K562 (cell line): ENCODE data around the gene ALG1. TPM values are rescaled to one million over a fixed set of nuclear protein-coding genes. Genes with fewer than 3 reads are reported as not detected.

Experiments
- ATAC-seq: fragments of 200-7000 bp; cut with Tn5 transposase; 3 replicates; pipeline ENCODE4 v1.9.1; 2020; ENCODE audit warnings: moderate library complexity
- BruUV-seq: library from RNA; stranded (reverse); fragments of 400-500 nt; replicated peaks from 2 replicates; lab custom pipeline; 2021; lab: Mats Ljungman, UMichigan
- CTCF ChIA-PET: fragments of 300-600 bp; formaldehyde crosslinking; extraction: SDS; loops from one replicate; lab custom pipeline; 2021; ENCODE audit warnings: low intra/inter-chr PET ratio; lab: Yijun Ruan, JAX
- POLR2A ChIA-PET: fragments of 300-600, 350-650 bp; sonication (Branson Sonifier 250); formaldehyde crosslinking; extraction: SDS; loops from one replicate; lab custom pipeline; 2021; ENCODE audit warnings: antibody characterized with exemption, inconsistent platforms; lab: Yijun Ruan, JAX
- DNase-seq, 4 experiments: peaks; one replicate each; pipeline versions ENCODE4 v3.0.0 to v3.0.0-alpha.2; 2011 to 2018; ENCODE audit warnings: low spot score in 3 of 4, mixed read lengths in 3 of 4; ENCODE audit errors: extremely low read depth in 1 of 4
- FAIRE-seq: peaks from 2 replicates; lab custom pipeline; 2011; peaks lifted over from hg19 to GRCh38; lab: Jason Lieb, UNC
- H2AFZ ChIP-seq: 2 replicates; pipeline ENCODE4 v1.6.0; 2011; ENCODE audit warnings: low read depth, low read length, control low read depth, inconsistent platforms
- H3K27ac ChIP-seq: fragments of 200-600 bp; 3 replicates; pipeline ENCODE4 v1.8.0; 2011; ENCODE audit warnings: low read depth, mild to moderate bottlenecking, control low read depth, inconsistent platforms, low read length, moderate library complexity, mixed read lengths; ENCODE audit errors: extremely low read depth
- H3K27me3 ChIP-seq, 2 experiments: fragments of 300-600 bp in 1 of 2; 2 replicates in 1 of 2; 3 replicates in 1 of 2; pipeline versions ENCODE4 v1.6.0 to v1.8.0; 2011; ENCODE audit warnings: inconsistent platforms in 2 of 2, low read length in 2 of 2, mild to moderate bottlenecking in 1 of 2, mixed read lengths in 1 of 2, moderate library complexity in 1 of 2; ENCODE audit not compliant: control insufficient read depth in 2 of 2, insufficient read depth in 2 of 2
- H3K36me3 ChIP-seq: fragments of 300-600 bp; 3 replicates; pipeline ENCODE4 v1.8.0; 2011; ENCODE audit warnings: mild to moderate bottlenecking, low read length, inconsistent platforms; ENCODE audit not compliant: control insufficient read depth, insufficient read depth
- H3K4me1 ChIP-seq, 2 experiments: fragments of 200-600 bp in 1 of 2; replicated peaks in 1 of 2; 2 replicates in 1 of 2; 3 replicates in 1 of 2; pipeline versions ENCODE4 v1.5.1 to v1.8.0; 2011; ENCODE audit warnings: inconsistent platforms in 2 of 2, low read length in 2 of 2, mild to moderate bottlenecking in 1 of 2, mixed read lengths in 1 of 2, moderate library complexity in 1 of 2; ENCODE audit not compliant: control insufficient read depth in 2 of 2, insufficient read depth in 2 of 2
- H3K4me2 ChIP-seq: 2 replicates; pipeline ENCODE4 v1.6.1; 2011; ENCODE audit warnings: low read length, control low read depth, inconsistent platforms, mixed read lengths; ENCODE audit not compliant: insufficient read depth
- H3K4me3 ChIP-seq: fragments of 200-600 bp; sonication (generic), shearing (Covaris generic); 2 replicates; pipeline ENCODE4 v1.5.1; 2016; ENCODE audit warnings: control low read depth, inconsistent platforms
- H3K79me2 ChIP-seq: fragments of 200-600 bp; 3 replicates; pipeline ENCODE4 v1.8.0; 2011; ENCODE audit warnings: low read length, inconsistent platforms; ENCODE audit not compliant: control insufficient read depth, insufficient read depth
- H3K9ac ChIP-seq, 2 experiments: 2 replicates each; pipeline versions ENCODE4 v1.6.0 to v1.6.1; 2011; ENCODE audit warnings: low read depth in 2 of 2, low read length in 2 of 2, control low read depth in 1 of 2, inconsistent platforms in 1 of 2, mild to moderate bottlenecking in 1 of 2, mixed read lengths in 1 of 2; ENCODE audit not compliant: insufficient read depth in 1 of 2
- H3K9me1 ChIP-seq: one replicate; pipeline ENCODE4 v1.6.0; 2011; ENCODE audit warnings: inconsistent platforms, mild to moderate bottlenecking, low read length, moderate library complexity; ENCODE audit not compliant: control insufficient read depth, insufficient read depth
- H3K9me3 ChIP-seq: replicated peaks from 2 replicates; pipeline ENCODE4 v1.5.1; 2011; ENCODE audit warnings: low read depth, low read length, inconsistent platforms; ENCODE audit not compliant: control insufficient read depth, insufficient read depth
- H4K20me1 ChIP-seq: replicated peaks from 2 replicates; pipeline ENCODE4 v1.6.1; 2011; ENCODE audit warnings: low read length, inconsistent platforms, mixed read lengths; ENCODE audit not compliant: control insufficient read depth, insufficient read depth
- C11orf30 ChIP-seq: fragments of 450-650 bp; IDR thresholded peaks from 2 replicates; pipeline ENCODE4 v1.6.1; 2016; ENCODE audit warnings: low read depth, mild to moderate bottlenecking
- HDAC2 ChIP-seq: fragments of 450-650 bp; IDR thresholded peaks from 2 replicates; pipeline ENCODE4 v1.6.1; 2016; ENCODE audit warnings: mild to moderate bottlenecking
- IRF1 ChIP-seq: sonication (generic); formaldehyde crosslinking; IDR thresholded peaks from 2 replicates; pipeline ENCODE4 v1.8.0; 2022; ENCODE audit warnings: missing genetic modification reagents, mild to moderate bottlenecking, borderline replicate concordance
- L3MBTL2 ChIP-seq: fragments of 450-650 bp; IDR thresholded peaks from 2 replicates; pipeline ENCODE4 v1.6.1; 2016; ENCODE audit warnings: mild to moderate bottlenecking, moderate library complexity
- MCM7 ChIP-seq, 2 experiments: fragments of 450-650 bp; IDR thresholded peaks; 2 replicates each; pipeline ENCODE4 v1.6.1; 2016 to 2018
- MEF2A ChIP-seq: IDR thresholded peaks from 2 replicates; pipeline ENCODE4 v1.6.1; 2011; ENCODE audit warnings: low read depth, mild to moderate bottlenecking, low read length, moderate library complexity; ENCODE audit not compliant: control insufficient read depth
- NR3C1 ChIP-seq: sonication (generic); formaldehyde crosslinking; IDR thresholded peaks from 2 replicates; pipeline ENCODE4 v1.8.1; 2022; ENCODE audit warnings: missing genetic modification reagents
- SIRT6 ChIP-seq: IDR thresholded peaks from one replicate; pipeline ENCODE4 v1.6.1; 2012; ENCODE audit warnings: low read depth, mild to moderate bottlenecking, control low read depth, inconsistent platforms, low read length, moderate library complexity
- TCF3 ChIP-seq: sonication (generic); formaldehyde crosslinking; IDR thresholded peaks from 2 replicates; pipeline ENCODE4 v1.4.0; 2020; ENCODE audit warnings: mild to moderate bottlenecking, missing genetic modification reagents
- TCF7L2 ChIP-seq: fragments of 150-350 bp; IDR thresholded peaks from 2 replicates; pipeline ENCODE4 v1.6.1; 2016; ENCODE audit warnings: low read depth, mild to moderate bottlenecking, low read length, moderate library complexity
- TFE3 ChIP-seq: fragments of 450-650 bp; formaldehyde crosslinking; IDR thresholded peaks from 2 replicates; pipeline ENCODE4 v1.4.0; 2020; ENCODE audit warnings: mild to moderate bottlenecking, mixed read lengths
- XRCC3 ChIP-seq: fragments of 450-650 bp; IDR thresholded peaks from 2 replicates; pipeline ENCODE4 v1.6.1; 2017; ENCODE audit warnings: mild to moderate bottlenecking, moderate library complexity
- ZNF212 ChIP-seq: fragments of 450-650 bp; formaldehyde crosslinking; IDR thresholded peaks from 2 replicates; pipeline ENCODE4 v1.4.0; 2020; ENCODE audit warnings: mild to moderate bottlenecking
- ZNF311 ChIP-seq: fragments of 250-450 bp; sonication (Bioruptor Pico); IDR thresholded peaks from 2 replicates; pipeline ENCODE4 v1.4.0; 2020; ENCODE audit warnings: mild to moderate bottlenecking, moderate library complexity
- ZNF347 ChIP-seq: fragments of 450-650 bp; formaldehyde crosslinking; IDR thresholded peaks from 2 replicates; pipeline ENCODE4 v1.4.0; 2020; ENCODE audit warnings: low read depth, mild to moderate bottlenecking, moderate library complexity
- ZNF644 ChIP-seq: fragments of 200-800 bp; sonication (Bioruptor generic); IDR thresholded peaks from 2 replicates; pipeline ENCODE4 v1.6.1; 2016; ENCODE audit warnings: low read depth, missing genetic modification characterization, missing compliant biosample characterization
- WGBS: fragments of 100-300 bp; shearing (Covaris generic); methylation state at CpG from one replicate; pipeline ENCODE4 v1.1.6; 2016; ENCODE audit warnings: low coverage, mixed read lengths; ENCODE audit not compliant: insufficient coverage; ENCODE audit errors: missing lambda C conversion rate; 5-methylcytosine and 5-hydroxymethylcytosine counted together
- in situ Hi-C: fragments of 300-500 bp; cut with MboI; formaldehyde crosslinking; loops from 4 replicates; pipeline ENCODE4 v1.15.0; 2018; ENCODE audit warnings: inconsistent platforms, mixed read lengths
- intact Hi-C: fragments of 100-400 bp; cut with micrococcal nuclease; formaldehyde crosslinking; loops from 2 replicates; pipeline ENCODE4 v1.14.2; 2022
- polyA plus RNA-seq, 8 experiments: library from polyadenylated mRNA; depleted of rRNA in 4 of 8; stranded (reverse) in 5 of 8; unstranded in 3 of 8; fragments of >200 nt; fragmentation: Nextera tagmentation in 2 of 8; fragmentation: Illumina TruSeq in 1 of 8; extraction: Ambion mirVana in 2 of 8; extraction: Trizol in 1 of 8; gene quantifications; 2 replicates each; pipeline versions ENCODE4 v1.2.1 to v1.2.3, GENCODE V29; 2011 to 2014; ENCODE audit warnings: inconsistent platforms in 1 of 8, missing spikeins in 1 of 8
- total RNA-seq, 7 experiments: library from RNA; depleted of rRNA in 6 of 7; stranded (reverse); fragments of >200 nt in 6 of 7; fragmentation: Illumina TruSeq in 2 of 7; extraction: Trizol in 2 of 7; gene quantifications; 2 replicates each; pipeline versions ENCODE4 v1.2.1 to v1.2.3, GENCODE V29; 2011 to 2021; ENCODE audit warnings: low replicate concordance in 1 of 7

ALG1 gene
- total and polyA plus RNA-seq, 9 of the 15 experiments (the other 6 are each of a cell fraction or from before 2014, with no cell fraction given), result 1.1 to 26.4 (median 18.3) TPM

DNA sequence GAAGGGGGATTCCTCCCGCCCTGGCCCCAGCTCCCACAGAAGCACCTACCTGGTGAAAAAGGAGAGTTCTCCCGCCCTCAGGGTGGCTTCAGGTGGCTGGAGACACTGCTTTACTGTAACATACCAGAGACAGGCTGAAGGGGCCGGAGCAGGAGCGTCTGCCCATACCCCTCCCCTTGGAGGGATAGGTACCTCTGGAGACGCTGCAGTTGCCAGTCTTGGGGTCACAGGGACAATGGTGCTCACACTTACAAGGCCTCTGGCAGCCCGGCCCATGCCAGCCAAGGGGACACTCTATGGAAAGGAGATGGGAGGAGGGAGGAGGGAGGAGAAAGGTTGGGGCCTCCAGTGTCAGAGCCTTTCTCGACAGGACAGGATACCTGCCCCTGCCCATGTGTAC is 44.6 kb upstream of the ALG1 start:
- no peak for DNase-seq
- Histone ChIP-seq H2AFZ (no peak overlapping the region), H3K4me3 (no peak overlapping the region), H3K4me1 (peaks cover 0 to 4% of the 10 kb centered on the region in 2 experiments; a peak in 1 of 5 replicates), H3K79me2 (no peaks in the 10 kb centered on the region), H3K27me3 (peaks cover 2 to 16% of the 10 kb centered on the region in 2 experiments; a peak in 3 of 5 replicates), H4K20me1 (no peaks in the 10 kb centered on the region), H3K27ac (no peak overlapping the region), H3K9me1 (no peaks in the 10 kb centered on the region), H3K36me3 (no peaks in the 10 kb centered on the region), H3K4me2 (no peak overlapping the region), H3K9ac (no peak overlapping the region), H3K9me3 (no peaks in the 10 kb centered on the region)
- no TSS peak for BruUV-seq
- no peak for FAIRE-seq
- 48% methylated on average over 7 of the region's 7 CpGs for WGBS
- in situ Hi-C loops, result no loop called here
- intact Hi-C loops, result no loop called here
- CTCF ChIA-PET, result no interaction called here
- no peak for ATAC-seq
- TF ChIP-seq IRF1 (CRISPR knock-in tag) (no peak), SIRT6 (no peak), MCM7 (IDR thresholded peaks at IDR 0.05) (no peak), XRCC3 (no peak), TCF3 (CRISPR knock-in tag) (no peak), ZNF347 (CRISPR knock-in tag) (no peak), HDAC2 (no peak), NR3C1 (CRISPR knock-in tag) (no peak), TCF7L2 (no peak), ZNF644 (no peak), TFE3 (no peak), ZNF212 (CRISPR knock-in tag) (no peak), ZNF311 (CRISPR knock-in tag) (no peak), C11orf30 (no peak), MEF2A (no peak), L3MBTL2 (no peak)
- POLR2A ChIA-PET, result interaction anchor here (0.6 kb wide), 2 partner anchors 148 to 325 kb away, joined by 3 to 4 read pairs; no protein-coding TSS in a partner anchor
